GM18508 (cell line): Measurements from ENCODE around the gene MCRIP2.
A peak's percentile ranks its signal among the peaks of the same experiment; 100 is the strongest.

Experiments used
- ATAC-seq: cut with Tn5 transposase; IDR thresholded peaks from one replicate; pipeline ENCODE4 v1.9.1; 2021; ENCODE audit warnings: moderate number of reproducible peaks; ENCODE audit not compliant: insufficient read depth, unreplicated experiment

MCRIP2 gene

GRCh38 chr16:647173-647902 lies 5.7 kb downstream of the MCRIP2 start:
- ATAC-seq: no peak

GRCh38 chr16:648071-648780 lies 6.6 kb downstream of the MCRIP2 start:
- ATAC-seq: no peak

DNA sequence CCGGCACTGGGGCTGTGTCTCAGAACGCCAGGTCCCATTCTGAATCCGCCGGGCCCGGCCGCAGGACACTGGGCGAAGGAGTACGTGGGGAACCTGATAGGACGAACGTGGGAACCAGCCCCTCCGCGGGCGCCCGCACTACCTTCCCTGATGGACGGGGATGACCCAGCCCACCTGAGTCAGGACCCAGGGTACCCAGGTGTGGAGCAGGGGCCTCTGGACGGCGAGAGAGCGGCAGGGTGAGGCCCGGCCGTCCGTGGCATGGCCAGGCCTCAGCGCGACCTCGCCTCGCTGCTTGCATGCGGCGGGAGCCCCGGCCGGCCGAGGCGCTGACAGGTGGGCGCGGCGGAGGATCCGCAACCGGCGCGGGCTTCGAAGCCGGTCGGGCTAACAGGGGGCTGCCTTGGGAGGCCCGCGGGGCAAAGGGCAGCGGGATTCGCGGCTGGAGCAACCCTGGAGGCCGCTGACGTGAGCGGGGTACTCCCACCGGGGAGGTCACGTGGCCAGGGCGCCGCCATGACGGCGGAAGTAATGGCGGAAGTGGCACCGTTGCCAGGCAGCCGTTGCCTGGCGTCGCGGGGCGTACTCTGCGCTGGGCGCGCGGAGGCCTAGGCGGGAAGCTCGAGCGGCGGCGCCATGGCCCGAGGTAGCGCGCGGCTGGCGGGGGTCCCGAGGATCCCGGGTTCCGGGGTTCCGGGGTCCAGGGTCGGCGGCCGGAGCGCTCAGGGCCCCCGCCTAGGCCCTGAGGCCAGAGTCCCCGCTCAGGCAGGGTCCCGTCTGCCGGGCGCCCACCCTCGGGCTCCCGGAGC lies 7.4 kb downstream of the MCRIP2 start, which contains the start of gene WDR90:
Gene WDR90, plus strand, starts transcription at position 585 of the 809 bp plus-strand sequence. Its CDS starts 52 bp downstream, at position 637.
- peak; percentile 43 for ATAC-seq

DNA sequence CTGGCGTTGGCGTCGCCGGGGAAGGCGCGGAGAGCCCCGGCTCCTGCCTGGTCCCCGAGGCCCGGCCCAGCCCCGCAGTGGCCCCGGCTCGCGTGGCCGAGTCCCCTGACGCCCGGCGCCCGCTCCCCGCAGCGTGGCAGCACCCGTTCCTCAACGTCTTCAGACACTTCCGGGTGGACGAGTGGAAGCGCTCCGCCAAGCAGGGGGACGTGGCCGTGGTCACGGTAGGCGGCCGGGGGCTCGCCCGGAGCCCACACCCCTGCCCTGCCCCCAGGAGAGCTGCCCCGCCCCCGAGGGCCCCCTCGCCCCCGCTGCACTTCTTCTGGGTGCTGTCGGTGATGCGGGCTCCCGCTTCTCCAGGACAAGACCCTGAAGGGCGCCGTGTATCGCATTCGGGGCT lies 8.0 kb downstream of the MCRIP2 start:
- ATAC-seq: no peak

DNA sequence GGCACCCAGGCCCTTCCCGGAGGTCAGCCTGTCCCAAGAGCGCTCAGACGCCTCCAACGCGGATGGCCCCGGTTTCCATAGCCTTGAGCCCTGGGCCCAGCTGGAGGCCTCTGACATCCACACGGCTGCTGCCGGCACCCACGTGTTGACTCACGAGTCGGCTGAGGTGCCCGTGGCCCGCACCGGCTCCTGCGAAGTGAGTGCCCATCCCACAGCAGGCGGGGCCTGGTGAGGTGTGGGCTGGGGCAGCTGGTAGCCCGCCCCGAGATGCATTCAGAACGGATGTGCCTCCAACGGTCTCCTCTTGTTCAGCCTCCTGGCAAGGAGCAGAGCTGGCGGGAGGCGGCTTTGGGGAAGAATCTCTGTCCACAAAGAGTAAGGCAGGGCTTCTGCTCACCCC lies 10.2 kb downstream of the MCRIP2 start:
- ATAC-seq: no peak

GRCh38 chr16:652454-653305 lies 11.1 kb downstream of the MCRIP2 start:
- ATAC-seq: no peak

GRCh38 chr16:654034-654433 lies 12.4 kb downstream of the MCRIP2 start:
- no peak for ATAC-seq

DNA sequence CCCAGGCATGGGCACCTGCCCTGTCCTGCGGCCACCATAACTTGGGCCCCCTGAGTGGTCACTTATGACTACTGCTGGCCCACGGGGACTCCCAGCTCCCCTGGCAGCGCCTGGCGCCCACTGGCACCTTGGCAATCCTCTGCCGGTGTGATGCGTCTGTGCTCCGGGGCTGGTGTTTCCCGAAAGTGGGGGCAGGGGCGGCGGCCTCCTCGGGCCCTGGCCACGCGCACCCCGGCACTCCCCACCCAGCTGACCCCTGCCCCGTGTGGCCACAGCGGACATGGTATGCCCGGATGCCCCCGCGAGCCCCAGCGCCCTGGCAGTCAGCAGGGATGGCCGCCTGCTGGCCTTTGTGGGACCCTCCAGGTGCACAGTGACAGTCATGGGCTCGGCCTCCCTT lies 15.9 kb downstream of the MCRIP2 start:
- ATAC-seq: no peak

GRCh38 chr16:658679-659571 lies 17.3 kb downstream of the MCRIP2 start:
- ATAC-seq: no peak

DNA sequence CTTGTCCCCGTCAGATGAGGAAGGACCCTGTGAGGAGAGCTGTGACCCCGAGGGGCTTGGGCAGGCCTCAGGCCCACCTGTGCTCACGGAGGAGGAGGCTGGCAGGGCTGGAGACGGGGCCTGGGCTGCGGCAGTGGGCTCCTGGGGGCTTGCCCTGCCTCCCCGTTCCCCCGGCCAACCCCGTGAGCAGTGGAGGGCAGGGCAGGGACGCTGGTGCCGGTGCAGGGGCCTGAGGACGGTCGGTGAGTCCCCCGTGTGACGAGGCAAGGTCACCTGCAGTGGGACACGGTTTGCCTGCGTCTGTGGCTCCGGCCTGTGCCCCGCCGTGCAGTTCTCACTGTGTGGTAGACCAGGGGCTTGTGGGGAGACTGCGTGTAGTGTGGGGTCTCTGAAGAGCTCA lies 18.0 kb downstream of the MCRIP2 start:
- ATAC-seq: no peak

DNA sequence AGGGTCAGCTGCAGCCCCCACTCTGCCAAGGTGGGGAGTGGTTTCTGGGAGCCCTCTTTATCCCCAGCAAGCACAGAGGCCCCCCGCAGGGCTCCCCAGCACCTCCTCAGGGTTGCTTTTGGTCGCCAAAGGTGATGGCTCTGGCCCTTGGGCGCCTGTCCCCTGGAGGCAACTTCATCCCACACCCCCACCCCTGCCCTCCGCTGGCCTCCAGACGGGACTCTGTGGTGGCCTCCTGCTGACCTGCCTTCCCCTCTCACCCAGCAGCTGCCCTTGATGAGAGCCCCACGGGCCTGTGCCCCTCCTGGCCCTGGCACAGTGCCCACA lies 18.5 kb downstream of the MCRIP2 start:
- no peak for ATAC-seq

- no peak for ATAC-seq
Observed at GRCh38 chr16:660459-661183, 19.0 kb downstream of the MCRIP2 start.

DNA sequence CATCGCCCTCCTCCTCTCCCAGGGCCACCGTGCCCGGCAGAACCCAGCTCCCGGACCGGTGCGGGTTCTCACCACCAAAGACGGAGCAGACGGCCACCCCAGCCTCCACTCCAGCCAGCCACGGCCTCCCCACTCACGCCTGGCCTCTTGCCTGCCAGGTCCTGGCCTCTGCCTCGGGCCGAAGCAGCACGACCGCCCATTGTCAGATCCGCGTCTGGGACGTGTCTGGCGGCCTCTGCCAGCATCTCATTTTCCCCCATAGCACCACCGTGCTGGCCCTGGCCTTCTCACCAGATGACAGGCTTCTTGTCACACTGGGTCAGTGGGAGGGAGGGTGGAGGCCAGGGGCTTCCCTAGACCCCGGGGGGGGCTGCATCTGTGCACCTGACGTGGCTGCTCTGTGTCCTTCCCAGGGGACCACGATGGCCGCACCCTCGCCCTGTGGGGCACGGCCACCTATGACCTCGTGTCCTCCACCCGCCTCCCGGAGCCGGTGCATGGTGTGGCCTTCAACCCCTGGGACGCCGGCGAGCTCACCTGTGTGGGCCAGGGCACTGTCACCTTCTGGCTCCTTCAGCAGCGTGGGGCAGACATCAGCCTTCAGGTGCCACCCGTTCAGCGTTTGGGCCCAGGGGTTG lies 19.7 kb downstream of the MCRIP2 start:
- no peak for ATAC-seq

DNA sequence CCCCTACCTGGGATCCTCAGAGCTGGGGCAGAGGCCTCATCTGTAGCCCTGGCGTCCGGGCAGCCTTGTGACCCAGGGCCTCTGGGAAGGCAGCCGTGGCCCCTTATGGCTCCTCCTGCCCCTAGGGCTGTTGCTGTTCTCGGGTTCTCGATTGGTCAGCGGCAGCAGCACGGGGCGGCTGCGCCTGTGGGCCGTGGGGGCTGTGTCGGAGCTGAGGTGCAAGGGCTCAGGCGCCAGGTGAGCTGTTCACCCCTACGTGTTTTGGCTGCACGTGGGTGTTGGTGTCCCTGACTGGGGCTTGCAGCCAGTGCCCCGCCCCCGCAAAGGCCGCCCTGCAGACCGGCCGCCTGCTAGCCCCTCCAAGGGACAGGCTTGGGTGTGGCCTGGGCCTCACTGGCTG lies 20.5 kb downstream of the MCRIP2 start:
- no peak for ATAC-seq

GRCh38 chr16:662597-662996 lies 21.0 kb downstream of the MCRIP2 start:
- no peak for ATAC-seq

DNA sequence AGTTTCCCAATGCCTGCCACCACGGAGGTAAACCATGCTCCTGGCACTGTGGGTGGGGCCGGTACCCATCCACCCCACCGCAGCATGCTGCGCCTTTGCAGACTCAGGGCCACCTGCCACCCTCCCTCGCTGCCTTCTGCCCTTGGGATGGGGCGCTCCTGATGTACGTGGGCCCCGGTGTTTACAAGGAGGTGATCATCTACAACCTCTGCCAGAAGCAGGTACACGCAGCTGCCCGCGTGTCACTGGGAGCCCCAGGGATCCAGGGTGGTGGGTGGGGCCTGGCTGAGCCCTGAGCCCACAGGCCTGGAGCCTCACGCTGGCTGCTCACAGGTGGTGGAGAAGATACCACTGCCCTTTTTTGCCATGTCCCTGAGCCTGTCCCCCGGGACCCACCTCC lies 24.9 kb downstream of the MCRIP2 start:
- no peak for ATAC-seq

GRCh38 chr16:667113-667779 lies 25.6 kb downstream of the MCRIP2 start:
- no peak for ATAC-seq
